Caco-2 (cell line): ENCODE results near the gene CITED4. TPM values are rescaled to one million over a fixed set of nuclear protein-coding genes. Genes with fewer than 3 reads are reported as not detected.

Experiments
- BruUV-seq: library from RNA; stranded (reverse); fragments of 400-500 nt; replicated peaks from 2 replicates; lab custom pipeline; 2021; lab: Mats Ljungman, UMichigan
- CTCF ChIA-PET: fragments of 300-600 bp; sonication (Branson Sonifier 250); formaldehyde crosslinking; loops from one replicate; lab custom pipeline; 2022; ENCODE audit warnings: antibody characterized with exemption; lab: Charles Lee
- POLR2A ChIA-PET: fragments of 300-600 bp; sonication (Branson Sonifier 250); formaldehyde crosslinking; loops from one replicate; lab custom pipeline; 2022; ENCODE audit warnings: antibody characterized with exemption; lab: Charles Lee
- DNase-seq, 2 experiments: peaks; one replicate each; pipeline versions ENCODE4 v3.0.0 to v3.0.0-alpha.2; 2020 to 2022
- H3K27me3 ChIP-seq: replicated peaks from 2 replicates; pipeline ENCODE4 v1.6.0; 2011; ENCODE audit warnings: low read length; ENCODE audit not compliant: control insufficient read depth, insufficient read depth
- H3K36me3 ChIP-seq: 2 replicates; pipeline ENCODE4 v1.5.1; 2011; ENCODE audit warnings: low read length; ENCODE audit not compliant: control insufficient read depth, insufficient read depth
- H3K4me1 ChIP-seq: fragments of 250-450 bp; sonication (Bioruptor Pico); 2 replicates; pipeline ENCODE4 v1.5.1; 2020; ENCODE audit warnings: mild to moderate bottlenecking
- H3K4me3 ChIP-seq: 2 replicates; pipeline ENCODE4 v1.5.1; 2011; ENCODE audit warnings: low read depth, mild to moderate bottlenecking, control low read depth, low read length
- H3K9me3 ChIP-seq: fragments of 250-450 bp; sonication (Bioruptor Pico); 2 replicates; pipeline ENCODE4 v1.5.1; 2020; ENCODE audit warnings: mild to moderate bottlenecking, moderate library complexity
- H3K27ac Mint-ChIP-seq: one replicate; pipeline ENCODE4 v1.8.0; 2022; ENCODE audit warnings: mixed read lengths; ENCODE audit not compliant: unreplicated experiment
- H3K27me3 Mint-ChIP-seq: one replicate; pipeline ENCODE4 v1.8.0; 2022; ENCODE audit warnings: mixed read lengths; ENCODE audit not compliant: insufficient read depth, unreplicated experiment
- H3K36me3 Mint-ChIP-seq: one replicate; pipeline ENCODE4 v1.8.0; 2022; ENCODE audit warnings: mild to moderate bottlenecking, mixed read lengths; ENCODE audit not compliant: insufficient read depth, unreplicated experiment
- H3K4me1 Mint-ChIP-seq: one replicate; pipeline ENCODE4 v1.8.0; 2022; ENCODE audit warnings: low read depth, mixed read lengths; ENCODE audit not compliant: unreplicated experiment
- H3K4me3 Mint-ChIP-seq: one replicate; pipeline ENCODE4 v1.8.0; 2022; ENCODE audit warnings: mild to moderate bottlenecking, moderate library complexity, mixed read lengths; ENCODE audit not compliant: unreplicated experiment
- H3K9me3 Mint-ChIP-seq: one replicate; pipeline ENCODE4 v1.8.0; 2022; ENCODE audit warnings: mixed read lengths; ENCODE audit not compliant: unreplicated experiment
- intact Hi-C: fragments of 100-400 bp; cut with micrococcal nuclease; formaldehyde crosslinking; loops from one replicate; pipeline ENCODE4 v1.10.0; 2022; ENCODE audit not compliant: unreplicated experiment
- total RNA-seq: library from RNA; stranded (reverse); gene quantifications from 2 replicates; pipeline ENCODE4 v1.2.3, GENCODE V29; 2022
- TF ChIP-seq, protein P1 (sequence below), 2 experiments: fragments of 200-600 bp in 1 of 2; IDR thresholded peaks; 1 replicate in 1 of 2; 2 replicates in 1 of 2; pipeline versions ENCODE4 v1.5.1 to v1.8.0; 2011 to 2022; ENCODE audit warnings: antibody characterized with exemption in 1 of 2, control low read depth in 1 of 2, inconsistent platforms in 1 of 2, low read depth in 1 of 2, low read length in 1 of 2, mild to moderate bottlenecking in 1 of 2, moderate library complexity in 1 of 2; ENCODE audit not compliant: insufficient read depth in 1 of 2, severe bottlenecking in 1 of 2, unreplicated experiment in 1 of 2

The CITED4 gene
- total RNA-seq, 1 experiment from 2014 or later = 19.5 TPM

DNA sequence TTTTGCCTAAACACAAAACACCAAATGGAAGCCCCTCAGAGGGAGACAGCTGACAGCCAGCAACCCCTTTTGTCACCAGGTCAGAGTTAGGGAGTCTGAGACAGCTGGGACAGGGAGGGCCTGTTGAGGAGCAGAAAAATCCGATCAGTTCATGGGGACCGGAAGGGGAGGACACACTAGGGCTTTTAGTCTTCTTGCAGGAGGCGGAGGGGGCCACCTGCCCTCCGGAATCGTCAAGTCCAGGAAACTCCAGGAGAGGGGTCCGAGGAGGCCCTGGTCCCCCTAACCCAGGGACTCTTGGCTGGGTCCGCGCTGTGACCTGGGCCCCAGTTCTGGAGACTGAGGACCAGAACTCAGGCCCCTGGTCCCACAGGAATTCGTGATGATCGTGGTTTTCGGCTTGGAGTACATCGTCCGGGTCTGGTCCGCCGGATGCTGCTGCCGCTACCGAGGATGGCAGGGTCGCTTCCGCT lies 44.3 kb downstream of the CITED4 start:
- H3K36me3 ChIP-seq = no peaks in the 10 kb centered on the region
- POLR2A ChIA-PET = no interaction called here
- H3K9me3 Mint-ChIP-seq = no peaks in the 10 kb centered on the region
- no peak for DNase-seq
- no peaks in the 10 kb centered on the region for H3K27me3 ChIP-seq
- intact Hi-C loops = no loop called here
- peaks cover 6% of the 10 kb centered on the region for H3K4me1 Mint-ChIP-seq
- H3K4me1 ChIP-seq = peaks cover 9% of the 10 kb centered on the region
- no peaks in the 10 kb centered on the region for H3K27me3 Mint-ChIP-seq
- peaks cover 4% of the 10 kb centered on the region for H3K36me3 Mint-ChIP-seq
- H3K9me3 ChIP-seq = no peaks in the 10 kb centered on the region
- H3K4me3 ChIP-seq = no peak overlapping the region
- BruUV-seq = no TSS peak
- CTCF ChIA-PET = no interaction called here
- H3K4me3 Mint-ChIP-seq = no peak overlapping the region
- TF ChIP-seq, protein P1, sequence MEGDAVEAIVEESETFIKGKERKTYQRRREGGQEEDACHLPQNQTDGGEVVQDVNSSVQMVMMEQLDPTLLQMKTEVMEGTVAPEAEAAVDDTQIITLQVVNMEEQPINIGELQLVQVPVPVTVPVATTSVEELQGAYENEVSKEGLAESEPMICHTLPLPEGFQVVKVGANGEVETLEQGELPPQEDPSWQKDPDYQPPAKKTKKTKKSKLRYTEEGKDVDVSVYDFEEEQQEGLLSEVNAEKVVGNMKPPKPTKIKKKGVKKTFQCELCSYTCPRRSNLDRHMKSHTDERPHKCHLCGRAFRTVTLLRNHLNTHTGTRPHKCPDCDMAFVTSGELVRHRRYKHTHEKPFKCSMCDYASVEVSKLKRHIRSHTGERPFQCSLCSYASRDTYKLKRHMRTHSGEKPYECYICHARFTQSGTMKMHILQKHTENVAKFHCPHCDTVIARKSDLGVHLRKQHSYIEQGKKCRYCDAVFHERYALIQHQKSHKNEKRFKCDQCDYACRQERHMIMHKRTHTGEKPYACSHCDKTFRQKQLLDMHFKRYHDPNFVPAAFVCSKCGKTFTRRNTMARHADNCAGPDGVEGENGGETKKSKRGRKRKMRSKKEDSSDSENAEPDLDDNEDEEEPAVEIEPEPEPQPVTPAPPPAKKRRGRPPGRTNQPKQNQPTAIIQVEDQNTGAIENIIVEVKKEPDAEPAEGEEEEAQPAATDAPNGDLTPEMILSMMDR (IDR thresholded peaks at IDR 0.05; ENCODE audit: insufficient read depth in 1 of 2, low read depth in 1 of 2, low read length in 1 of 2, severe bottlenecking in 1 of 2, unreplicated experiment in 1 of 2) = no peak
- H3K27ac Mint-ChIP-seq = no peak overlapping the region

DNA sequence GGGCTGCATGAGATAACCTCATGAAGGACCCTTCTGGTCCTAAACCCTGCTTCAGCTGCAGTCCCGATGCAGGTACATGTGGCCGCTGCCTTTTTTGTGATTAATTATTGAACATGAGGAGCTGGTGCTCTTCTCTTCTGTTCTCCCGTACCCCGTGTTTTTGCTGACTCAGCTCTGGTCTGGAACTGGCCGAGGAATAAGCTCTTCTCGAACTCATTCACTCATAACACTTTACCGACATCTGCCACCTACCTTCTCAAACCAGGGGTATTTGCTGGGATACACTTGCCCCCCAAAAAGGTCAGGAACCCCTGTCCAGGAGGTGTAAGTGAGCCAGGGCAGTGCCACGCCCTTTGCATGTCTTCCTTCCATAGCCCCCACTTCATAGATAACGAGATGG lies 46.7 kb downstream of the CITED4 start:
- no TSS peak for BruUV-seq
- H3K36me3 ChIP-seq = no peaks in the 10 kb centered on the region
- ChIA-PET CTCF (no interaction called here), POLR2A (no interaction called here)
- H3K27ac Mint-ChIP-seq = no peak overlapping the region
- no peak overlapping the region for H3K4me3 Mint-ChIP-seq
- no peaks in the 10 kb centered on the region for H3K4me1 ChIP-seq
- TF ChIP-seq, protein P1 (IDR thresholded peaks at IDR 0.05; ENCODE audit: insufficient read depth in 1 of 2, low read depth in 1 of 2, low read length in 1 of 2, severe bottlenecking in 1 of 2, unreplicated experiment in 1 of 2) = no peak
- no peaks in the 10 kb centered on the region for H3K36me3 Mint-ChIP-seq
- H3K4me3 ChIP-seq = no peak overlapping the region
- peaks cover 6% of the 10 kb centered on the region for H3K4me1 Mint-ChIP-seq
- intact Hi-C loops = no loop called here
- H3K27me3 ChIP-seq = no peaks in the 10 kb centered on the region
- no peaks in the 10 kb centered on the region for H3K9me3 Mint-ChIP-seq
- DNase-seq = no peak
- H3K9me3 ChIP-seq = no peaks in the 10 kb centered on the region
- no peaks in the 10 kb centered on the region for H3K27me3 Mint-ChIP-seq

Other genes starting within 250 kb of the CITED4 start
- gene RIMS3, start 196.7 kb downstream of the CITED4 start, total RNA-seq = 2.8 and 3.1 TPM in 2 replicates
- gene NFYC, start 170.7 kb downstream of the CITED4 start, total RNA-seq = 45.5 and 61.6 TPM in 2 replicates
- 1.4 and 1.6 TPM in 2 replicates for gene KCNQ4, start 78.6 kb downstream of the CITED4 start, total RNA-seq
- gene CTPS1, start 117.3 kb upstream of the CITED4 start, total RNA-seq = 63.1 and 63.7 TPM in 2 replicates
- 0.09 and 0.18 TPM in 2 replicates for gene SLFNL1, start 159.4 kb upstream of the CITED4 start, total RNA-seq